Kidney epithelial cell (primary cell): ENCODE results near the gene EPYC. TPM values are rescaled to one million over a fixed set of nuclear protein-coding genes. Genes with fewer than 3 reads are reported as not detected.

Experiments used
- DNase-seq: peaks from one replicate; pipeline ENCODE4 v3.0.0-alpha.2; 2010; ENCODE audit warnings: low read depth
- H3K27me3 ChIP-seq: 2 replicates; pipeline ENCODE4 v1.6.0; 2011; ENCODE audit warnings: low read length; ENCODE audit not compliant: control insufficient read depth, insufficient read depth
- H3K36me3 ChIP-seq: 2 replicates; pipeline ENCODE4 v1.5.1; 2011; ENCODE audit warnings: low read length; ENCODE audit not compliant: control insufficient read depth, insufficient read depth
- H3K4me3 ChIP-seq: 2 replicates; pipeline ENCODE4 v1.5.1; 2011; ENCODE audit warnings: low read depth, mild to moderate bottlenecking, control low read depth, low read length
- total RNA-seq: library from RNA; depleted of rRNA; stranded (reverse); fragments of >200 nt; gene quantifications from 2 replicates; pipeline ENCODE4 v1.2.3, GENCODE V29; 2015
- TF ChIP-seq, protein P1 (sequence below): IDR thresholded peaks from 2 replicates; pipeline ENCODE4 v1.5.1; 2011; ENCODE audit warnings: mild to moderate bottlenecking, moderate library complexity, low read length, control low read depth, inconsistent platforms; ENCODE audit not compliant: insufficient read depth, poor library complexity, severe bottlenecking

EPYC gene
- total RNA-seq, 1 donor from 2014 or later, result not detected

DNA sequence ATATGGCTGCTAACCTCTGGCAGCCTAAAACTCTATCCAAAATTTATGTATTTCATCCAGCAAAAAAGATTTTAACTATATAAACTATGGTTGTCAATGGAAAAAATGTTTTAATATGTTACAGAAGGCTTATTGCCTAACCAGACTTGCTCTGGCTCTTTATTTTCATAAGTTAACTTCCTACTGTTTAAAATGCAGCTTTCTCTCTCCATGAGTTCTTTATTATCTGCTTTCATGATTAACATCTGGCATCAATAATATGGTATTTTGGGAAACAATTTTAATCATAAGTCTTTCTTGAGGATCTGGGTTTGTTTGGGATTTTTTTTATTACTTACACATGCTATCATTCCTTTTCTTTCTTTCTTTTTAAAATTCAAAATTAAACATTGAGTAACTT is 32.5 kb upstream of the EPYC start:
- no peaks in the 10 kb centered on the region for H3K27me3 ChIP-seq
- no peaks in the 10 kb centered on the region for H3K36me3 ChIP-seq
- TF ChIP-seq, protein P1, sequence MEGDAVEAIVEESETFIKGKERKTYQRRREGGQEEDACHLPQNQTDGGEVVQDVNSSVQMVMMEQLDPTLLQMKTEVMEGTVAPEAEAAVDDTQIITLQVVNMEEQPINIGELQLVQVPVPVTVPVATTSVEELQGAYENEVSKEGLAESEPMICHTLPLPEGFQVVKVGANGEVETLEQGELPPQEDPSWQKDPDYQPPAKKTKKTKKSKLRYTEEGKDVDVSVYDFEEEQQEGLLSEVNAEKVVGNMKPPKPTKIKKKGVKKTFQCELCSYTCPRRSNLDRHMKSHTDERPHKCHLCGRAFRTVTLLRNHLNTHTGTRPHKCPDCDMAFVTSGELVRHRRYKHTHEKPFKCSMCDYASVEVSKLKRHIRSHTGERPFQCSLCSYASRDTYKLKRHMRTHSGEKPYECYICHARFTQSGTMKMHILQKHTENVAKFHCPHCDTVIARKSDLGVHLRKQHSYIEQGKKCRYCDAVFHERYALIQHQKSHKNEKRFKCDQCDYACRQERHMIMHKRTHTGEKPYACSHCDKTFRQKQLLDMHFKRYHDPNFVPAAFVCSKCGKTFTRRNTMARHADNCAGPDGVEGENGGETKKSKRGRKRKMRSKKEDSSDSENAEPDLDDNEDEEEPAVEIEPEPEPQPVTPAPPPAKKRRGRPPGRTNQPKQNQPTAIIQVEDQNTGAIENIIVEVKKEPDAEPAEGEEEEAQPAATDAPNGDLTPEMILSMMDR, result no peak
- DNase-seq, result no peak
- no peak overlapping the region for H3K4me3 ChIP-seq

- no peak for DNase-seq
- no peaks in the 10 kb centered on the region for H3K27me3 ChIP-seq
- H3K36me3 ChIP-seq, result no peaks in the 10 kb centered on the region
- TF ChIP-seq, protein P1, result no peak
- no peak overlapping the region for H3K4me3 ChIP-seq
Measured at GRCh38 chr12:91033251-91033650, 28.5 kb upstream of the EPYC start.

DNA sequence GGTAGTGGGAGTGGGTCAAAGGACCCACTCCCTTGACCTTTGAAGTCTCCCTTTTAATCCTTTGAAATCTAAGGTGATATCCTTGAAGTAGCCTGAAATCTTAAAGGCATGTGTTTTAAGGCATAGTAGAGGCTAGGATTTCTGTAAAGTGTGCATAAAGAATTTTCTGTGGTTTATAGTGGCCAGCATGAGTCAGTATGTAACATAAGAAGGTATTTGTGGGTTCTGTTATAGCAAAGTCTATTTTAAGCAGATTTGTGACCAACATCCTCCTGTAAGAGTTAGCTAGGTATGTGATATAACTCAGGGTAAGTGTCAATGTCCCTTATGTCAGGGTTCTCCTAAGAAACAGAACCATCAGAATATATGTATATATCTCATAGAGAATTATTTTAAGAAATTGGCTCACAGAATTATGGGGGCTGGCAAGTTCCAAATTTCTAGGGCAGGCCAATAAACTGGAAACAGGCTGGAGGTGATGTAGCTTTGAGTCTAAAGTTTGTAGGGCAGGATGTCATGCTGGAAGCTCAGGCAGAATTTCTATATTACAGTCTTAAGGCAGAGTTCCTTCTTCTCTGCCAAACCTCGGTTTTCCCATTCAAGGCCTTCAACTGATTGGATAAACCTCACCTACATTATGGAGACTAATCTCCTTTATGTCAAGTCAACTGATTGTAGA is 18.7 kb upstream of the EPYC start:
- no peaks in the 10 kb centered on the region for H3K27me3 ChIP-seq
- no peaks in the 10 kb centered on the region for H3K36me3 ChIP-seq
- TF ChIP-seq, protein P1, result no peak
- peak; percentile 51 for DNase-seq
- H3K4me3 ChIP-seq, result no peak overlapping the region

DNA sequence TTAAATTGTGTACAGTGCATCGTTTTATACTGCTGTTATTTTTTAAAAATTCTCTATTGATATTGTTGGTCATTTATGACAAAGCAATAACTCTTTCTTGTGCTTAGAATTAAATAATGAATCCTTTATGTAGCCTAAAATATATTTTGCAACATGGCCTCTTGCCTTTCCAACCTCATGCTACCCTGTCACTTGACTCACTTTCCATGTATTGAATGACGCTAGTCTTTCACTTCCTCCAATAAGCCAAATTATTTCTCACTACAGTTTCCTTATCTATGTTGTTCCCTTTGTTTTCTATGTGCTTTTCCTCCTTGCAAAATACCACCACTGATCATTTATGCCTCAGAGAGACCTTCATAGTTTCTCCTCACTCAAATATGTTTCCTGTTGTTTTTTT is 16.3 kb upstream of the EPYC start:
- DNase-seq, result no peak
- Histone ChIP-seq H3K36me3 (no peaks in the 10 kb centered on the region), H3K27me3 (no peaks in the 10 kb centered on the region), H3K4me3 (no peak overlapping the region)
- TF ChIP-seq, protein P1, result no peak

DNA sequence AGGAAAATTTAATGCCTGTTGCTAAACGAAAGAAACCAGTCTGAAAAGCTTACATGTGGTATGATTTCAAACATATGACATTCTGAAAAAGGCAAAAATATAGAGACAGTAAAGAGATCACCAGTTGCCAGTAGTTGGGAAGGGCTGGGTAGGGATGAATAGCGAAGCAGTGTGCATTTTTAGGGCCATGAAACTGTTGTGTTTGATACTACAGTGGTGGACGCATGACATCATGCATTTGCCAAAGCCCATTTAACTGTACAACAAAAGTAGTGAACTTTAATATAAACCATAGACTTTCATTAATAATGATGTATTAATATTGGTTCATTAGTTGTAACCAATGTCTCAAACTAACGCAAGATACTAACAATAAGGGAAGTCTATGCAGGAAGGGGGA is 14.7 kb upstream of the EPYC start:
- Histone ChIP-seq H3K36me3 (no peaks in the 10 kb centered on the region), H3K27me3 (no peaks in the 10 kb centered on the region), H3K4me3 (no peak overlapping the region)
- DNase-seq, result no peak
- TF ChIP-seq, protein P1, result no peak

DNA sequence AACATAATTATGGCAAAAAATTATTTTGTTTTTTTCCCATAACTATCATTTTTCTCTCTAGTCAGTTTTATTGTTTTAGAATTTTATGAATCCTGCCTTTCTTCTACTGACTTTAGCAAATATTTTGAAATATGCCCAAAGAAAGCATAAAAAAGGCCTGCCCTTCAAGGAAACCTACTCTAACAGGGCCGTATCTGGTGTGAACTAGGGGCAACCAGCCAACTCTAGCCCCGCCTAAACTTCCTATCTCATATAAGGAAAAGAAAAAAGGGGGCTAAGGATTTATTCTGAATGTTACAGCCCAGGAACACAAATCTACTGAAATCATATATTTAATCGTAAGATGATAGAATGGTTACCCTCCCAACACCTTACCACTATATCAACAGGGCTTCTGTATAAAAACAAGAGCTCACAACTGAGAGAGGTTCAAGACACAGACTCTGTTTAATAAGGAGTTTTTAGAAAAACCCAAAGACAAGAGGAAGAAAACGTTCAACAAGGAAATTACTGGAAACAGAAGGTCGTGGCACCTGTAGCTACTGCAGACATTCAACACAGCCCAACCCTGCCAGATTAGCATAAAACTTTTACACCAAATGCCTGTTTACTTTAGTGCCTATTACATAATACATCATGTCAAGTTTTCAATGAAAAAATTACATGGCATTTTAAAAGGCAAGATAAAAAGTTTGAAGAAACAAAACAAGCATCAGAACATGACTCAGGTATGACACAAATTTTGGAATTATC is 12.9 kb upstream of the EPYC start:
- Histone ChIP-seq H3K27me3 (no peaks in the 10 kb centered on the region), H3K4me3 (no peak overlapping the region), H3K36me3 (no peaks in the 10 kb centered on the region)
- no peak for DNase-seq
- TF ChIP-seq, protein P1, result no peak
